ENCODE data around the gene BPIFB3.

GRCh38 chr20:33065785-33066184 is 12.1 kb downstream of the BPIFB3 start:
- TF ChIP-seq CTCF (IDR thresholded peaks at IDR 0.05) (no peak), EP300 (IDR thresholded peaks at IDR 0.05) (no peak), POLR2AphosphoS5 (IDR thresholded peaks at IDR 0.05) (no peak)
